GM23338 (cell line): Measurements from ENCODE around the gene TEX14.

ENCODE experiments used
- CREB1 ChIP-seq: fragments of 250-450 bp; sonication (Bioruptor Pico); IDR thresholded peaks from 2 replicates; pipeline ENCODE4 v1.5.0; 2020; ENCODE audit warnings: low read depth, mild to moderate bottlenecking, moderate library complexity
- CTCF ChIP-seq, 2 experiments: fragments of 200-600 bp in 1 of 2; sonication (generic) in 1 of 2; conservative IDR thresholded peaks; 2 replicates each; pipeline versions ENCODE4 v1.5.1 to v1.6.1; 2016 to 2017; ENCODE audit warnings: antibody characterized with exemption in 2 of 2, low read depth in 2 of 2, mild to moderate bottlenecking in 2 of 2, moderate library complexity in 1 of 2
- EZH2 ChIP-seq: fragments of 200-600 bp; sonication (generic); IDR thresholded peaks from one replicate; pipeline ENCODE4 v1.8.0; 2017; ENCODE audit warnings: antibody characterized with exemption, mild to moderate bottlenecking, low read depth; ENCODE audit not compliant: unreplicated experiment
- EZH2phosphoT487 ChIP-seq: fragments of 200-600 bp; sonication (generic); IDR thresholded peaks from one replicate; pipeline ENCODE4 v1.8.1; 2018; ENCODE audit warnings: antibody characterized with exemption; ENCODE audit not compliant: unreplicated experiment
- JUNB ChIP-seq: IDR thresholded peaks from one replicate; pipeline ENCODE4 v1.6.1; 2016; ENCODE audit warnings: antibody characterized with exemption; ENCODE audit not compliant: unreplicated experiment
- POLR2AphosphoS5 ChIP-seq: IDR thresholded peaks from 2 replicates; pipeline ENCODE4 v1.6.1; 2016; ENCODE audit warnings: antibody characterized with exemption, low read depth
- STAT1 ChIP-seq: IDR thresholded peaks from one replicate; pipeline ENCODE4 v1.6.1; 2016; ENCODE audit warnings: antibody characterized with exemption; ENCODE audit not compliant: unreplicated experiment
- ZNF114 ChIP-seq: fragments of 250-450 bp; sonication (Bioruptor Pico); IDR thresholded peaks from 2 replicates; pipeline ENCODE4 v1.5.0; 2020; ENCODE audit warnings: mild to moderate bottlenecking, moderate library complexity
- ZNF331 ChIP-seq: fragments of 250-450 bp; sonication (Bioruptor Pico); IDR thresholded peaks from 2 replicates; pipeline ENCODE4 v1.5.0; 2020; ENCODE audit warnings: low read depth, mild to moderate bottlenecking, moderate library complexity
- TF ChIP-seq, protein P1 (sequence below): IDR thresholded peaks from one replicate; pipeline ENCODE4 v1.6.1; 2018; ENCODE audit warnings: antibody characterized with exemption; ENCODE audit not compliant: unreplicated experiment
- TF ChIP-seq, protein P2 (sequence below): IDR thresholded peaks from 2 replicates; pipeline ENCODE4 v1.6.1; 2016; ENCODE audit warnings: antibody characterized with exemption

GRCh38 chr17:58572846-58573245 lies 119.0 kb downstream of the TEX14 start:
- TF ChIP-seq EZH2phosphoT487 = no peak
- TF ChIP-seq CTCF (conservative IDR thresholded peaks at IDR 0.05; ENCODE audit: low read depth in 2 of 2) = no peak
- TF ChIP-seq EZH2 = no peak
- no peak for TF ChIP-seq JUNB
- TF ChIP-seq STAT1 = no peak
- TF ChIP-seq, protein P1, sequence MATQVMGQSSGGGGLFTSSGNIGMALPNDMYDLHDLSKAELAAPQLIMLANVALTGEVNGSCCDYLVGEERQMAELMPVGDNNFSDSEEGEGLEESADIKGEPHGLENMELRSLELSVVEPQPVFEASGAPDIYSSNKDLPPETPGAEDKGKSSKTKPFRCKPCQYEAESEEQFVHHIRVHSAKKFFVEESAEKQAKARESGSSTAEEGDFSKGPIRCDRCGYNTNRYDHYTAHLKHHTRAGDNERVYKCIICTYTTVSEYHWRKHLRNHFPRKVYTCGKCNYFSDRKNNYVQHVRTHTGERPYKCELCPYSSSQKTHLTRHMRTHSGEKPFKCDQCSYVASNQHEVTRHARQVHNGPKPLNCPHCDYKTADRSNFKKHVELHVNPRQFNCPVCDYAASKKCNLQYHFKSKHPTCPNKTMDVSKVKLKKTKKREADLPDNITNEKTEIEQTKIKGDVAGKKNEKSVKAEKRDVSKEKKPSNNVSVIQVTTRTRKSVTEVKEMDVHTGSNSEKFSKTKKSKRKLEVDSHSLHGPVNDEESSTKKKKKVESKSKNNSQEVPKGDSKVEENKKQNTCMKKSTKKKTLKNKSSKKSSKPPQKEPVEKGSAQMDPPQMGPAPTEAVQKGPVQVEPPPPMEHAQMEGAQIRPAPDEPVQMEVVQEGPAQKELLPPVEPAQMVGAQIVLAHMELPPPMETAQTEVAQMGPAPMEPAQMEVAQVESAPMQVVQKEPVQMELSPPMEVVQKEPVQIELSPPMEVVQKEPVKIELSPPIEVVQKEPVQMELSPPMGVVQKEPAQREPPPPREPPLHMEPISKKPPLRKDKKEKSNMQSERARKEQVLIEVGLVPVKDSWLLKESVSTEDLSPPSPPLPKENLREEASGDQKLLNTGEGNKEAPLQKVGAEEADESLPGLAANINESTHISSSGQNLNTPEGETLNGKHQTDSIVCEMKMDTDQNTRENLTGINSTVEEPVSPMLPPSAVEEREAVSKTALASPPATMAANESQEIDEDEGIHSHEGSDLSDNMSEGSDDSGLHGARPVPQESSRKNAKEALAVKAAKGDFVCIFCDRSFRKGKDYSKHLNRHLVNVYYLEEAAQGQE = no peak
- no peak for TF ChIP-seq POLR2AphosphoS5
- no peak for TF ChIP-seq CREB1 (CRISPR knock-in tag)
- no peak for TF ChIP-seq ZNF114 (CRISPR knock-in tag)
- TF ChIP-seq, protein P2, sequence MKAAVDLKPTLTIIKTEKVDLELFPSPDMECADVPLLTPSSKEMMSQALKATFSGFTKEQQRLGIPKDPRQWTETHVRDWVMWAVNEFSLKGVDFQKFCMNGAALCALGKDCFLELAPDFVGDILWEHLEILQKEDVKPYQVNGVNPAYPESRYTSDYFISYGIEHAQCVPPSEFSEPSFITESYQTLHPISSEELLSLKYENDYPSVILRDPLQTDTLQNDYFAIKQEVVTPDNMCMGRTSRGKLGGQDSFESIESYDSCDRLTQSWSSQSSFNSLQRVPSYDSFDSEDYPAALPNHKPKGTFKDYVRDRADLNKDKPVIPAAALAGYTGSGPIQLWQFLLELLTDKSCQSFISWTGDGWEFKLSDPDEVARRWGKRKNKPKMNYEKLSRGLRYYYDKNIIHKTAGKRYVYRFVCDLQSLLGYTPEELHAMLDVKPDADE = no peak
- no peak for TF ChIP-seq ZNF331
